Liver (tissue), 3 donors: Measurements from ENCODE around the gene CUL7.

Source experiments
- ATF3 ChIP-seq: IDR thresholded peaks from 2 replicates; pipeline ENCODE4 v1.6.1; 2016; ENCODE audit warnings: antibody characterized with exemption
- CTCF ChIP-seq: fragments of 150-350 bp; IDR thresholded peaks from 2 replicates; pipeline ENCODE4 v1.5.1; 2017; ENCODE audit warnings: improper control_type of control experiment, low read depth, low read length; ENCODE audit not compliant: missing input control
- EGR1 ChIP-seq, 2 donors: IDR thresholded peaks; 2 replicates each; pipeline ENCODE4 v1.6.1; 2016 to 2018; ENCODE audit warnings: antibody characterized with exemption in 2 of 2, low read depth in 2 of 2
- MAX ChIP-seq: IDR thresholded peaks from 2 replicates; pipeline ENCODE4 v1.6.1; 2016; ENCODE audit warnings: antibody characterized with exemption
- REST ChIP-seq: IDR thresholded peaks from 2 replicates; pipeline ENCODE4 v1.6.1; 2016; ENCODE audit warnings: antibody characterized with exemption, mild to moderate bottlenecking
- RXRA ChIP-seq, 2 donors: IDR thresholded peaks; 2 replicates each; pipeline ENCODE4 v1.6.1; 2017 to 2018; ENCODE audit warnings: antibody characterized with exemption in 2 of 2, mild to moderate bottlenecking in 1 of 2
- SP1 ChIP-seq: IDR thresholded peaks from 2 replicates; pipeline ENCODE4 v1.6.1; 2018; ENCODE audit warnings: antibody characterized with exemption, mild to moderate bottlenecking
- donor health status: healthy.
- donor health status: healthy.

GRCh38 chr6:43055966-43056365 is 2.3 kb upstream of the CUL7 start:
- no peak for TF ChIP-seq CTCF
- no peak for TF ChIP-seq REST
- TF ChIP-seq SP1: no peak
- TF ChIP-seq RXRA (IDR thresholded peaks at IDR 0.05): no peak
- no peak for TF ChIP-seq EGR1 (IDR thresholded peaks at IDR 0.05; ENCODE audit: low read depth in 2 of 2)
- no peak for TF ChIP-seq MAX
- TF ChIP-seq ATF3: no peak
